ENCODE data around the gene CHAC2. TPM values are rescaled to one million over a fixed set of nuclear protein-coding genes. Genes with fewer than 3 reads are reported as not detected.

Gene CHAC2
- total RNA-seq, 1 donor from 2014 or later: 4.5 TPM

DNA sequence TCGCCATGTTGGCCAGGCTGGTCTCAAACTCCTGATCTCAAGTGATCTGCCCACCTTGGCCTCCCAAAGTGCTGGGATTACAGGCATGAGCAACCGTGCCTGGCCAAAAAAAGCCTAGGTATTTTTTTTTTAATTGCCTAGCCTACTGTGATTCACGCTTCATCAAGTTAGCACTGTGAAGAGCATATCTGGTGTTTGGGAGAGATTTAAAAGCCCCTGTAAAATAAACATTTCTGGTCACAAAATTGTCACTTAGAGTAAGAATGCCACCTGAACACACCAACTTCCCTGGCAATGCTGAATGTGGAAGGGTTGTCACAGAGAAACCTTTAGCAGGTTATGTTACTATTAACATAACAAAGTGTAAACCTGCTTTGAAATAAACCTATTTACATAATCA lies 39.7 kb upstream of the CHAC2 start:
- Histone ChIP-seq H3K27me3 (no peaks in the 10 kb centered on the region), H3K79me2 (ENCODE audit: low read depth) (no peaks in the 10 kb centered on the region), H3K9ac (no peak overlapping the region), H3K4me1 (no peaks in the 10 kb centered on the region), H3K4me3 (no peak overlapping the region), H3K4me2 (no peak overlapping the region), H3F3A (ENCODE audit: low read depth) (no peaks in the 10 kb centered on the region), H3K9me3 (ENCODE audit: low read depth) (no peaks in the 10 kb centered on the region), H3K27ac (no peak overlapping the region), H4K20me1 (ENCODE audit: low read depth) (no peaks in the 10 kb centered on the region), H2AFZ (replicated peaks) (no peak overlapping the region), H3K36me3 (peaks cover 3% of the 10 kb centered on the region)
- DNase-seq (ENCODE audit: low spot score): no peak
- Mint-ChIP-seq H3K27ac (no peak overlapping the region), H3K36me3 (peaks cover 43% of the 10 kb centered on the region), H3K9me3 (no peaks in the 10 kb centered on the region), H3K4me3 (no peak overlapping the region), H3K27me3 (ENCODE audit: insufficient read depth, low read depth) (no peaks in the 10 kb centered on the region), H3K4me1 (peaks cover 4% of the 10 kb centered on the region)
- TF ChIP-seq EZH2 (IDR thresholded peaks at IDR 0.05): no peak
- no peak for TF ChIP-seq EZH2phosphoT487 (IDR thresholded peaks at IDR 0.05)

GRCh38 chr2:53729143-53729762 lies 38.4 kb upstream of the CHAC2 start:
- DNase-seq (ENCODE audit: low spot score): no peak
- Mint-ChIP-seq H3K4me1 (peaks cover 4% of the 10 kb centered on the region), H3K9me3 (no peaks in the 10 kb centered on the region), H3K36me3 (peaks cover 45% of the 10 kb centered on the region), H3K27ac (no peak overlapping the region), H3K27me3 (ENCODE audit: insufficient read depth, low read depth) (no peaks in the 10 kb centered on the region), H3K4me3 (no peak overlapping the region)
- no peak for TF ChIP-seq EZH2 (IDR thresholded peaks at IDR 0.05)
- TF ChIP-seq, protein P1, sequence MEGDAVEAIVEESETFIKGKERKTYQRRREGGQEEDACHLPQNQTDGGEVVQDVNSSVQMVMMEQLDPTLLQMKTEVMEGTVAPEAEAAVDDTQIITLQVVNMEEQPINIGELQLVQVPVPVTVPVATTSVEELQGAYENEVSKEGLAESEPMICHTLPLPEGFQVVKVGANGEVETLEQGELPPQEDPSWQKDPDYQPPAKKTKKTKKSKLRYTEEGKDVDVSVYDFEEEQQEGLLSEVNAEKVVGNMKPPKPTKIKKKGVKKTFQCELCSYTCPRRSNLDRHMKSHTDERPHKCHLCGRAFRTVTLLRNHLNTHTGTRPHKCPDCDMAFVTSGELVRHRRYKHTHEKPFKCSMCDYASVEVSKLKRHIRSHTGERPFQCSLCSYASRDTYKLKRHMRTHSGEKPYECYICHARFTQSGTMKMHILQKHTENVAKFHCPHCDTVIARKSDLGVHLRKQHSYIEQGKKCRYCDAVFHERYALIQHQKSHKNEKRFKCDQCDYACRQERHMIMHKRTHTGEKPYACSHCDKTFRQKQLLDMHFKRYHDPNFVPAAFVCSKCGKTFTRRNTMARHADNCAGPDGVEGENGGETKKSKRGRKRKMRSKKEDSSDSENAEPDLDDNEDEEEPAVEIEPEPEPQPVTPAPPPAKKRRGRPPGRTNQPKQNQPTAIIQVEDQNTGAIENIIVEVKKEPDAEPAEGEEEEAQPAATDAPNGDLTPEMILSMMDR (IDR thresholded peaks at IDR 0.05): no peak
- no peak for TF ChIP-seq EZH2phosphoT487 (IDR thresholded peaks at IDR 0.05)
- Histone ChIP-seq H3K36me3 (peaks cover 3% of the 10 kb centered on the region), H3K9me3 (ENCODE audit: low read depth) (no peaks in the 10 kb centered on the region), H4K20me1 (ENCODE audit: low read depth) (no peaks in the 10 kb centered on the region), H3K4me1 (no peaks in the 10 kb centered on the region), H3K9ac (no peak overlapping the region), H3K79me2 (ENCODE audit: low read depth) (no peaks in the 10 kb centered on the region), H3F3A (ENCODE audit: low read depth) (no peaks in the 10 kb centered on the region), H3K4me3 (no peak overlapping the region), H3K27ac (no peak overlapping the region), H2AFZ (replicated peaks) (no peak overlapping the region), H3K4me2 (no peak overlapping the region), H3K27me3 (no peaks in the 10 kb centered on the region)

GRCh38 chr2:53737091-53737490 lies 30.5 kb upstream of the CHAC2 start:
- H3K27ac ChIP-seq: no peak overlapping the region
- no peaks in the 10 kb centered on the region for H4K20me1 ChIP-seq (ENCODE audit: low read depth)
- no peak overlapping the region for H2AFZ ChIP-seq (replicated peaks)
- H3K36me3 Mint-ChIP-seq: peaks cover 26% of the 10 kb centered on the region
- peaks cover 4% of the 10 kb centered on the region for H3K4me1 Mint-ChIP-seq
- TF ChIP-seq, protein P1 (IDR thresholded peaks at IDR 0.05): no peak
- TF ChIP-seq EZH2 (IDR thresholded peaks at IDR 0.05) (no peak), EZH2phosphoT487 (IDR thresholded peaks at IDR 0.05) (no peak)
- H3F3A ChIP-seq (ENCODE audit: low read depth): no peaks in the 10 kb centered on the region
- no peaks in the 10 kb centered on the region for H3K27me3 Mint-ChIP-seq (ENCODE audit: insufficient read depth, low read depth)
- no peak overlapping the region for H3K27ac Mint-ChIP-seq
- no peak overlapping the region for H3K4me3 ChIP-seq
- no peak overlapping the region for H3K4me2 ChIP-seq
- no peaks in the 10 kb centered on the region for H3K4me1 ChIP-seq
- no peaks in the 10 kb centered on the region for H3K27me3 ChIP-seq
- H3K9ac ChIP-seq: no peak overlapping the region
- H3K9me3 Mint-ChIP-seq: peaks cover 7% of the 10 kb centered on the region
- peaks cover 4% of the 10 kb centered on the region for H3K79me2 ChIP-seq (ENCODE audit: low read depth)
- H3K36me3 ChIP-seq: no peaks in the 10 kb centered on the region
- no peak for DNase-seq (ENCODE audit: low spot score)
- no peak overlapping the region for H3K4me3 Mint-ChIP-seq
- H3K9me3 ChIP-seq (ENCODE audit: low read depth): no peaks in the 10 kb centered on the region

DNA sequence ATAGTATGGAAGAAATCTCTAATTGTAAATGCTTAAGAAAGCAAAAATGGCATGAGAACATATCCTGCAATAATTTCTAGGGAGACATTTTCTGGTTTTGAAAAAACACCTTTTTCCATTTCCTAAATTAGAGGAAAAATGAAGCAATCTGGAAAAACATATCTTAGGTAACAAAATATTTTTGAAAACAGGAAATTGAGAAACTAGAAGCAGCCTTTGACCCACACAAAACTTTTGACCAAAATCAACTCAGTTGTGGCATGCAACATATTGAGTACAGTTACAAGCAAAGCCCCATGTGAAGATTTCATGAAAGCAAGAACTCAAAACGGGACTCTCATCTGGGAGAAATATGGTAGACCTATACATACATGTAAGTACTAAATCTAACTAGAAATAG lies 28.6 kb upstream of the CHAC2 start:
- no peak overlapping the region for H3K9ac ChIP-seq
- H2AFZ ChIP-seq (replicated peaks): no peak overlapping the region
- Mint-ChIP-seq H3K36me3 (peaks cover 28% of the 10 kb centered on the region), H3K4me1 (peaks cover 5% of the 10 kb centered on the region), H3K4me3 (no peak overlapping the region), H3K9me3 (peaks cover 7% of the 10 kb centered on the region), H3K27ac (no peak overlapping the region), H3K27me3 (ENCODE audit: insufficient read depth, low read depth) (no peaks in the 10 kb centered on the region)
- no peaks in the 10 kb centered on the region for H3K9me3 ChIP-seq (ENCODE audit: low read depth)
- no peaks in the 10 kb centered on the region for H3F3A ChIP-seq (ENCODE audit: low read depth)
- H3K36me3 ChIP-seq: no peaks in the 10 kb centered on the region
- no peak for TF ChIP-seq EZH2phosphoT487 (IDR thresholded peaks at IDR 0.05)
- no peak for TF ChIP-seq EZH2 (IDR thresholded peaks at IDR 0.05)
- TF ChIP-seq, protein P1 (IDR thresholded peaks at IDR 0.05): no peak
- H3K4me2 ChIP-seq: no peak overlapping the region
- H3K27ac ChIP-seq: no peak overlapping the region
- no peaks in the 10 kb centered on the region for H3K4me1 ChIP-seq
- no peak overlapping the region for H3K4me3 ChIP-seq
- peaks cover 4% of the 10 kb centered on the region for H3K79me2 ChIP-seq (ENCODE audit: low read depth)
- H3K27me3 ChIP-seq: no peaks in the 10 kb centered on the region
- no peaks in the 10 kb centered on the region for H4K20me1 ChIP-seq (ENCODE audit: low read depth)
- no peak for DNase-seq (ENCODE audit: low spot score)

All from neural progenitor cell (in vitro differentiated cells).